Panc1 (cell line): ENCODE measurements around the gene COL27A1. TPM values are rescaled to one million over a fixed set of nuclear protein-coding genes. Genes with fewer than 3 reads are reported as not detected.

Experiments used
- ATAC-seq: fragments of 200-7000 bp; cut with Tn5 transposase; 2 replicates; pipeline ENCODE4 v1.9.1; 2020; ENCODE audit warnings: mild to moderate bottlenecking, moderate library complexity
- BruUV-seq: library from RNA; stranded (reverse); fragments of 400-500 nt; replicated peaks from 2 replicates; lab custom pipeline; 2021; lab: Mats Ljungman, UMichigan
- CTCF ChIA-PET: fragments of 300-600 bp; sonication (Branson Sonifier 250); formaldehyde crosslinking; loops from one replicate; lab custom pipeline; 2022; ENCODE audit warnings: antibody characterized with exemption; lab: Charles Lee
- POLR2A ChIA-PET: fragments of 300-600 bp; sonication (Branson Sonifier 250); formaldehyde crosslinking; loops from one replicate; lab custom pipeline; 2022; ENCODE audit warnings: antibody characterized with exemption; lab: Charles Lee
- DNase-seq: peaks from one replicate; pipeline ENCODE4 v3.0.0-alpha.2; 2010; ENCODE audit warnings: low read depth, low spot score
- H3K27ac ChIP-seq: 2 replicates; pipeline ENCODE4 v1.5.1; 2011; ENCODE audit warnings: mild to moderate bottlenecking, low read length, inconsistent platforms
- H3K27me3 ChIP-seq: fragments of 200-500 bp; sonication (Bioruptor generic); 2 replicates; pipeline ENCODE4 v1.6.0; 2014; ENCODE audit warnings: low read length, inconsistent platforms; ENCODE audit not compliant: control insufficient read depth, insufficient read depth
- H3K36me3 ChIP-seq: fragments of 200-500 bp; sonication (Bioruptor generic); 2 replicates; pipeline ENCODE4 v1.5.1; 2014; ENCODE audit warnings: inconsistent platforms, mild to moderate bottlenecking, low read length, moderate library complexity; ENCODE audit not compliant: control insufficient read depth, insufficient read depth
- H3K4me1 ChIP-seq: 2 replicates; pipeline ENCODE4 v1.5.1; 2011; ENCODE audit warnings: inconsistent platforms, mild to moderate bottlenecking, low read length, moderate library complexity; ENCODE audit not compliant: control insufficient read depth, insufficient read depth
- H3K4me3 ChIP-seq, 2 experiments: 2 replicates each; pipeline ENCODE4 v1.5.1; 2011 to 2012; ENCODE audit warnings: low read depth in 2 of 2, low read length in 2 of 2, mild to moderate bottlenecking in 2 of 2, inconsistent platforms in 1 of 2, moderate library complexity in 1 of 2
- H3K9me3 ChIP-seq: fragments of 200-500 bp; sonication (Bioruptor generic); 2 replicates; pipeline ENCODE4 v1.5.1; 2014; ENCODE audit warnings: low read depth, mild to moderate bottlenecking, inconsistent platforms, low read length, moderate library complexity; ENCODE audit not compliant: control insufficient read depth, insufficient read depth
- POLR2AphosphoS5 ChIP-seq: IDR thresholded peaks from 2 replicates; pipeline ENCODE4 v1.6.1; 2012; ENCODE audit warnings: mild to moderate bottlenecking, low read depth, low read length, moderate library complexity
- REST ChIP-seq, 2 experiments: IDR thresholded peaks; 2 replicates each; pipeline ENCODE4 v1.6.1; 2011 to 2012; ENCODE audit warnings: low read depth in 2 of 2, control low read depth in 1 of 2, low read length in 1 of 2, mild to moderate bottlenecking in 1 of 2, moderate library complexity in 1 of 2; ENCODE audit not compliant: insufficient read depth in 1 of 2
- SIN3A ChIP-seq: IDR thresholded peaks from 2 replicates; pipeline ENCODE4 v1.6.1; 2012; ENCODE audit warnings: low read depth, mild to moderate bottlenecking, low read length, moderate library complexity, borderline replicate concordance; ENCODE audit not compliant: insufficient read depth
- TCF7L2 ChIP-seq: IDR thresholded peaks from 2 replicates; pipeline ENCODE4 v1.6.1; 2011; ENCODE audit warnings: mild to moderate bottlenecking, low read depth, low read length, inconsistent platforms
- in situ Hi-C: cut with HindIII; loops from 2 replicates; pipeline ENCODE4 v1.10.0; 2016; ENCODE audit warnings: low sequenced_read_pairs, low pct_unique_long_range_greater_than_20kb
- intact Hi-C: fragments of 100-400 bp; cut with micrococcal nuclease; formaldehyde crosslinking; loops from one replicate; pipeline ENCODE4 v1.10.0; 2022; ENCODE audit not compliant: unreplicated experiment
- total RNA-seq: library from RNA; stranded (reverse); gene quantifications from one replicate; pipeline ENCODE4 v1.2.1, GENCODE V29; 2021; ENCODE audit not compliant: unreplicated experiment
- TF ChIP-seq, protein P1 (sequence below): fragments of 450-650 bp; IDR thresholded peaks from 2 replicates; pipeline ENCODE4 v1.5.1; 2017; ENCODE audit warnings: mild to moderate bottlenecking

COL27A1 gene
- total RNA-seq, 1 experiment from 2014 or later, result 5.1 TPM

DNA sequence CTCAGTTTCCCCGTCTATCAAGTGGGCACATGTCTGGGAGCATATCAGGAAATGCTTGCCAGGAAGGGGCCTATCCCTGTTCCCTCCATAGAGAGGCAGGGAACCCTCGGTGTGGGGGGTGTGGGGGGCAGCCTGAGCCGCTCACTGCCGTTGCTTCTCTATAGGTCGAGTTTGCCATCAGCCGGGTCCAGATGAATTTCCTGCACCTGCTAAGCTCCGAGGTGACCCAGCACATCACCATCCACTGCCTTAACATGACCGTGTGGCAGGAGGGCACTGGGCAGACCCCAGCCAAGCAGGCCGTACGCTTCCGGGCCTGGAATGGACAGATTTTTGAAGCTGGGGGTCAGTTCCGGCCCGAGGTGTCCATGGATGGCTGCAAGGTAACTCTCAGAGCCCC is 153.8 kb downstream of the COL27A1 start:
- DNase-seq (no peak), ATAC-seq (no peak)
- Histone ChIP-seq H3K4me3 (no peak overlapping the region), H3K4me1 (no peaks in the 10 kb centered on the region), H3K27ac (no peak overlapping the region), H3K9me3 (no peaks in the 10 kb centered on the region), H3K27me3 (no peaks in the 10 kb centered on the region), H3K36me3 (no peaks in the 10 kb centered on the region)
- intact Hi-C loops, result no loop called here
- no TSS peak for BruUV-seq
- POLR2A ChIA-PET, result no interaction called here
- CTCF ChIA-PET, result no interaction called here
- TF ChIP-seq TCF7L2, result no peak
- in situ Hi-C loops, result no loop called here

DNA sequence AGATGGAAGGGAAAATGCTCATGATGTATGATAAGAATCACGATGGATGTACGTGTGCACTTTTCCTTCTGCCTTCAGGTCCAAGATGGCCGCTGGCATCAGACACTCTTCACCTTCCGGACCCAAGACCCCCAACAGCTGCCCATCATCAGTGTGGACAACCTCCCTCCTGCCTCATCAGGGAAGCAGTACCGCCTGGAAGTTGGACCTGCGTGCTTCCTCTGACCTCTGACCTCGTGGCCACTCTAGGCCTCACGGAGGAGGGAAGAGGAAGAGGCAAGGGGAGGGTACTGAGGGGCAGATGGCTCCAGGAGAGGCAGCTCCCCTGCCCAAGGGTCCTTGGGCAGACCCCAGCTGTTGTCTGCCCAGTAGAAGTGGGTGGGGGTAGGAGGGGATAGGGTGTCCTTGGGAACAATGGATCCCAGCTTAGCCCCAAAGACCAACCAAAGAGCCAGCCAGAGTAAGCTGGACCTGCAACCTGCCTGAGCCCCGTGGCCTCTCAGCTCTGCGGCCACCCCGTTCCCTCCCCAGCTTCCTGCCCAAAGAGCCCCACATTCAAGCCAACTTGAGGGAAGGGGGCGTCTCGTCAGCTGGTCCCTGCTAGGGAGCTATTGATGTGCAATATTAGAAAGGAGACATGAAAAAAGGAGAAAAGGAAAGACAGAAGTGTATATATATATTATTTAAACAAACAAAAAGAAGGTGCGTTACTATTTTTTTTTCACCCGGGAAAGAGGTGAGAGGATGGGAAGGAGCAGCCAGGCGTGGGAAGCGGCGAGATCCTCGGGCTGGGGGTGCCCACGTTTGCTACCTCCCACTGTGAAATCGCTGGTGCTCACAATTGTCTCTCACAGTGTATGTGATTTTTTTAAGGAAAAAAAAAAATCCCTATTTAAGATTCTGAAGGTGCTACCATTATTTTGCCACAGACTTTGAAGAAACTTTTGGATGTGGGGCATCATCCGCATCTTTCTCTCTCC is 155.4 kb downstream of the COL27A1 start:
- no peak for TF ChIP-seq POLR2AphosphoS5
- no peak for TF ChIP-seq SIN3A
- TF ChIP-seq, protein P1, sequence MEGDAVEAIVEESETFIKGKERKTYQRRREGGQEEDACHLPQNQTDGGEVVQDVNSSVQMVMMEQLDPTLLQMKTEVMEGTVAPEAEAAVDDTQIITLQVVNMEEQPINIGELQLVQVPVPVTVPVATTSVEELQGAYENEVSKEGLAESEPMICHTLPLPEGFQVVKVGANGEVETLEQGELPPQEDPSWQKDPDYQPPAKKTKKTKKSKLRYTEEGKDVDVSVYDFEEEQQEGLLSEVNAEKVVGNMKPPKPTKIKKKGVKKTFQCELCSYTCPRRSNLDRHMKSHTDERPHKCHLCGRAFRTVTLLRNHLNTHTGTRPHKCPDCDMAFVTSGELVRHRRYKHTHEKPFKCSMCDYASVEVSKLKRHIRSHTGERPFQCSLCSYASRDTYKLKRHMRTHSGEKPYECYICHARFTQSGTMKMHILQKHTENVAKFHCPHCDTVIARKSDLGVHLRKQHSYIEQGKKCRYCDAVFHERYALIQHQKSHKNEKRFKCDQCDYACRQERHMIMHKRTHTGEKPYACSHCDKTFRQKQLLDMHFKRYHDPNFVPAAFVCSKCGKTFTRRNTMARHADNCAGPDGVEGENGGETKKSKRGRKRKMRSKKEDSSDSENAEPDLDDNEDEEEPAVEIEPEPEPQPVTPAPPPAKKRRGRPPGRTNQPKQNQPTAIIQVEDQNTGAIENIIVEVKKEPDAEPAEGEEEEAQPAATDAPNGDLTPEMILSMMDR, result no peak
- TF ChIP-seq REST (IDR thresholded peaks at IDR 0.05; ENCODE audit: insufficient read depth in 1 of 2, low read depth in 2 of 2, low read length in 1 of 2), result no peak
- no peak for TF ChIP-seq TCF7L2
- intact Hi-C loops (no loop called here), in situ Hi-C loops (no loop called here)
- Histone ChIP-seq H3K4me1 (no peaks in the 10 kb centered on the region), H3K27ac (no peak overlapping the region), H3K9me3 (no peaks in the 10 kb centered on the region), H3K36me3 (no peaks in the 10 kb centered on the region), H3K27me3 (no peaks in the 10 kb centered on the region), H3K4me3 (no peak overlapping the region)
- no peak for ATAC-seq
- no peak for DNase-seq
- ChIA-PET CTCF (no interaction called here), POLR2A (no interaction called here)
- BruUV-seq, result no TSS peak
